ENCODE measurements around the gene GLRX5. TPM values are rescaled to one million over a fixed set of nuclear protein-coding genes. Genes with fewer than 3 reads are reported as not detected.

The GLRX5 gene
- 34.6 and 47.5 TPM in 2 replicates for total RNA-seq

GRCh38 chr14:95534299-95535225 lies at the start of gene GLRX5:
TSS of gene GLRX5 (plus strand) at chr14:95535050. CDS start at chr14:95535090, 40 bp downstream.

GRCh38 chr14:95516554-95517181 lies 18.2 kb upstream of the GLRX5 start, which contains the start of gene SYNE3:
TSS of gene SYNE3 (minus strand) at chr14:95516650. CDS start at chr14:95475821, 40,829 bp downstream.

Other genes with a start within 250 kb of the GLRX5 start
- 2.5 and 3.8 TPM in 2 replicates for gene CLMN, start 215.1 kb upstream of the GLRX5 start, total RNA-seq
- 4.5 and 6.3 TPM in 2 replicates for gene SYNE3, start 18.4 kb upstream of the GLRX5 start, total RNA-seq
- not detected in 2 replicates for gene TCL1B, start 151.4 kb downstream of the GLRX5 start, total RNA-seq
- gene TCL1A, start 179.1 kb downstream of the GLRX5 start, total RNA-seq, result not detected in 2 replicates

Measured in endothelial cell of coronary artery (primary cell).